ENCODE data around the gene PKP4. TPM values are rescaled to one million over a fixed set of nuclear protein-coding genes. Genes with fewer than 3 reads are reported as not detected.

The PKP4 gene
- polyA plus RNA-seq, 1 experiment = 47.0 TPM

DNA sequence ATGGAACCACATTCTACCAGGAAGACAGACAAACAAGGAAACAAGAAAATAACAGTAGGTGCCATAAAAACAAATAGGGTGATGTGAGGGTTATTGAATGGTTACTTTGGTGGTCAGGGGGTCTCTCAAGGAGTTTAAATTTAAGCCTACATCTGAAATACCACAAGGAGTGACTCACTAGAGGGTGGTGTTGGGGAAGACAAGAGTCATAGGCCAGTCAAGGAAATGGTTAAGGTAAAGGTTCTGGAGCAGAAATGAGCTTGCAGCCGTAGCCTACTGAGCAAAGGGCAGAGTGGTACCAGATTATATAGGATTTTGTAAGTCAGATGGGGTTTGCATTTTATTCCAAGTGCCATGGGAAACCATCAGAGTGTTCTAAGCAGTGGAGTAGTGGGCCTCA, 202.7 kb downstream of the PKP4 start:
- DNase-seq (ENCODE audit: low read depth) = no peak
- peaks cover 22% of the 10 kb centered on the region for H3K36me3 ChIP-seq (ENCODE audit: control insufficient read depth, insufficient read depth, low read length)
- TF ChIP-seq CTCF (IDR thresholded peaks at IDR 0.05; ENCODE audit: insufficient read depth, low read depth, low read length) = no peak
- CTCF ChIA-PET = interaction anchor here (0.7 to 1.8 kb wide), 2 partner anchors 22 to 86 kb away, joined by 3 to 5 read pairs; no protein-coding TSS in a partner anchor
- POLR2A ChIA-PET = no interaction called here
- no peaks in the 10 kb centered on the region for H3K27me3 ChIP-seq (ENCODE audit: control insufficient read depth, insufficient read depth, low read length)
- no peak overlapping the region for H3K4me3 ChIP-seq (ENCODE audit: low read depth, low read length)

DNA sequence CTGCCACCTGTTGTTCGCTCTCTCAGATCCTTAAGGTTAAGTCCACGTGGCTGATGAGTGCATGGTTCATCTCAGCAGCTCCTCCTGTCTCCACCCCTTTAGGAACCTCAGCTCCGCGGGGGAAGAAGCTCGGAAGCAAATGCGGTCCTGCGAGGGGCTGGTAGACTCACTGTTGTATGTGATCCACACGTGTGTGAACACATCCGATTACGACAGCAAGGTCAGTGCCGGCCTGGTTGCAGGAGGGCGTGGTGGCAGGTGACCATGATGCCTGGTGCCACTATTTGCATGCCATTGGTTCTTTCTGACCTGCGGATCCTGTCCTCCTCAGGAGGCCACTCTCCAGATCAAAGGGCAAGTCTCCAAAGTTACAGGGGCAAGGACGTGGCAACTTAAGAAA, 204.5 kb downstream of the PKP4 start:
- Histone ChIP-seq H3K27me3 (ENCODE audit: control insufficient read depth, insufficient read depth, low read length) (no peaks in the 10 kb centered on the region), H3K36me3 (ENCODE audit: control insufficient read depth, insufficient read depth, low read length) (peaks cover 21% of the 10 kb centered on the region), H3K4me3 (ENCODE audit: low read depth, low read length) (no peak overlapping the region)
- POLR2A ChIA-PET = no interaction called here
- DNase-seq (ENCODE audit: low read depth) = no peak
- CTCF ChIA-PET = no interaction called here
- no peak for TF ChIP-seq CTCF (IDR thresholded peaks at IDR 0.05; ENCODE audit: insufficient read depth, low read depth, low read length)

- ChIA-PET CTCF (interaction anchor here (1.4 kb wide), 1 partner anchor 18 kb away, joined by 3 read pairs; no protein-coding TSS in a partner anchor), POLR2A (no interaction called here)
- TF ChIP-seq CTCF (IDR thresholded peaks at IDR 0.05; ENCODE audit: insufficient read depth, low read depth, low read length) = no peak
- H3K4me3 ChIP-seq (ENCODE audit: low read depth, low read length) = no peak overlapping the region
- H3K36me3 ChIP-seq (ENCODE audit: control insufficient read depth, insufficient read depth, low read length) = peaks cover 24% of the 10 kb centered on the region
- no peaks in the 10 kb centered on the region for H3K27me3 ChIP-seq (ENCODE audit: control insufficient read depth, insufficient read depth, low read length)
- no peak for DNase-seq (ENCODE audit: low read depth)
These were observed 205.7 kb downstream of the PKP4 start for GRCh38 chr2:158662421-158662820.

GRCh38 chr2:158663796-158664195, 207.0 kb downstream of the PKP4 start:
- Histone ChIP-seq H3K27me3 (ENCODE audit: control insufficient read depth, insufficient read depth, low read length) (no peaks in the 10 kb centered on the region), H3K36me3 (ENCODE audit: control insufficient read depth, insufficient read depth, low read length) (peaks cover 24% of the 10 kb centered on the region), H3K4me3 (ENCODE audit: low read depth, low read length) (no peak overlapping the region)
- POLR2A ChIA-PET = no interaction called here
- no peak for DNase-seq (ENCODE audit: low read depth)
- TF ChIP-seq CTCF (IDR thresholded peaks at IDR 0.05; ENCODE audit: insufficient read depth, low read depth, low read length) = no peak
- CTCF ChIA-PET = interaction anchor here (1.4 kb wide), 1 partner anchor 20 kb away, joined by 3 read pairs; no protein-coding TSS in a partner anchor

DNA sequence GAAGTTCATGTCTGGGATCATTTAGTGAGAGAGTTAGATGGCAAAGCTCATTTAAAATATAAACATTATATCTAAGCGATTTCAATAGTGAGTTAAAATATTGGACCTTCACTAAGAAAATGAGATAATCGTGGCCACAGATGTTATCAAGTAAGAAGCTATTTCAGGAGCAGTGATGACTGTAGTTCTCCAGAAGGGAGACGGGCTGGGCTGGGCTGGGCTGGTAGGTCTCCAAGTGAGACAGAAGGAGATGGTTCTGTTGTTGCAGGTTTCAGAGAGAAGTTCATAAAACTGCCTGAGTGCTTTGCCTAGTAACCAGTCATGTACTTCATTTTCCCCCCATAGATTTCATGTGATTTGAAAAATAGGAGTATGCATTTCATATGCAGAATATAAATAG, 208.2 kb downstream of the PKP4 start:
- no peaks in the 10 kb centered on the region for H3K27me3 ChIP-seq (ENCODE audit: control insufficient read depth, insufficient read depth, low read length)
- no peak overlapping the region for H3K4me3 ChIP-seq (ENCODE audit: low read depth, low read length)
- POLR2A ChIA-PET = no interaction called here
- no peak for TF ChIP-seq CTCF (IDR thresholded peaks at IDR 0.05; ENCODE audit: insufficient read depth, low read depth, low read length)
- DNase-seq (ENCODE audit: low read depth) = no peak
- H3K36me3 ChIP-seq (ENCODE audit: control insufficient read depth, insufficient read depth, low read length) = peaks cover 24% of the 10 kb centered on the region
- CTCF ChIA-PET = interaction anchor here (1.0 kb wide), 1 partner anchor 9 kb away, joined by 3 read pairs; no protein-coding TSS in a partner anchor

Data from BJ (cell line).